Subcutaneous abdominal adipose tissue (tissue), 5 donors: Measurements from ENCODE around the gene AOC1.

Experiments
- H3K27ac ChIP-seq: one replicate; pipeline ENCODE4 v1.7.0; 2013; ENCODE audit warnings: low read depth, mild to moderate bottlenecking, inconsistent platforms, low read length, moderate library complexity
- H3K27me3 ChIP-seq, 5 donors: one replicate each; pipeline ENCODE4 v1.7.0; 2013; ENCODE audit warnings: low read length in 5 of 5, inconsistent platforms in 1 of 5; ENCODE audit not compliant: control insufficient read depth in 5 of 5, insufficient read depth in 4 of 5
- H3K36me3 ChIP-seq, 5 donors: one replicate each; pipeline ENCODE4 v1.7.0; 2013; ENCODE audit warnings: low read length in 5 of 5; ENCODE audit not compliant: control insufficient read depth in 5 of 5, insufficient read depth in 5 of 5
- H3K4me1 ChIP-seq, 5 donors: one replicate each; pipeline ENCODE4 v1.7.0; 2013; ENCODE audit warnings: low read length in 5 of 5, mild to moderate bottlenecking in 3 of 5, moderate library complexity in 1 of 5; ENCODE audit not compliant: control insufficient read depth in 5 of 5, insufficient read depth in 5 of 5
- H3K4me3 ChIP-seq, 5 donors: one replicate each; pipeline ENCODE4 v1.7.0; 2013; ENCODE audit warnings: low read length in 5 of 5, low read depth in 1 of 5
- H3K9ac ChIP-seq, 5 donors: one replicate each; pipeline ENCODE4 v1.7.0; 2013; ENCODE audit warnings: low read length in 5 of 5, mild to moderate bottlenecking in 4 of 5, moderate library complexity in 3 of 5
- H3K9me3 ChIP-seq, 5 donors: one replicate each; pipeline ENCODE4 v1.7.0; 2013; ENCODE audit warnings: low read length in 5 of 5; ENCODE audit not compliant: control insufficient read depth in 5 of 5
- donor health status: healthy.
- donor health status: healthy.
- donor health status: healthy.
- donor health status: healthy.
- donor health status: healthy.

AOC1 gene

GRCh38 chr7:150818971-150819370 is 33.3 kb upstream of the AOC1 start:
- Histone ChIP-seq H3K27me3 (no peaks in the 10 kb centered on the region), H3K9me3 (peaks cover 0 to 19% (median 17%) of the 10 kb centered on the region in 5 donors), H3K4me3 (no peak overlapping the region), H3K27ac (no peak overlapping the region), H3K36me3 (no peaks in the 10 kb centered on the region), H3K4me1 (no peaks in the 10 kb centered on the region), H3K9ac (no peak overlapping the region)

GRCh38 chr7:150820148-150820547 is 32.2 kb upstream of the AOC1 start:
- Histone ChIP-seq H3K27ac (no peak overlapping the region), H3K9ac (no peak overlapping the region), H3K4me1 (no peaks in the 10 kb centered on the region), H3K9me3 (peaks cover 0 to 13% (median 12%) of the 10 kb centered on the region in 5 donors), H3K36me3 (no peaks in the 10 kb centered on the region), H3K4me3 (no peak overlapping the region), H3K27me3 (no peaks in the 10 kb centered on the region)

- Histone ChIP-seq H3K4me3 (no peak overlapping the region), H3K9me3 (peaks cover 0 to 12% (median 11%) of the 10 kb centered on the region in 5 donors), H3K9ac (no peak overlapping the region), H3K27me3 (no peaks in the 10 kb centered on the region), H3K36me3 (no peaks in the 10 kb centered on the region), H3K4me1 (no peaks in the 10 kb centered on the region), H3K27ac (no peak overlapping the region)
These were observed 31.6 kb upstream of the AOC1 start for GRCh38 chr7:150820578-150821198.

GRCh38 chr7:150823043-150823442 is 29.3 kb upstream of the AOC1 start:
- H3K4me1 ChIP-seq: peaks cover 0 to 5% (median 0%) of the 10 kb centered on the region in 5 donors
- no peaks in the 10 kb centered on the region for H3K36me3 ChIP-seq
- no peak overlapping the region for H3K4me3 ChIP-seq
- H3K27ac ChIP-seq: no peak overlapping the region
- no peak overlapping the region for H3K9ac ChIP-seq
- H3K9me3 ChIP-seq: peaks cover 0 to 4% (median 0%) of the 10 kb centered on the region in 5 donors
- H3K27me3 ChIP-seq: no peaks in the 10 kb centered on the region

GRCh38 chr7:150823484-150824126 is 28.7 kb upstream of the AOC1 start:
- Histone ChIP-seq H3K4me3 (no peak overlapping the region), H3K4me1 (peaks cover 0 to 5% (median 0%) of the 10 kb centered on the region in 5 donors), H3K27ac (no peak overlapping the region), H3K27me3 (no peaks in the 10 kb centered on the region), H3K9ac (no peak overlapping the region), H3K36me3 (no peaks in the 10 kb centered on the region), H3K9me3 (peaks cover 0 to 4% (median 0%) of the 10 kb centered on the region in 5 donors)

- H3K36me3 ChIP-seq: no peaks in the 10 kb centered on the region
- H3K9ac ChIP-seq: no peak overlapping the region
- H3K9me3 ChIP-seq: peaks cover 0 to 4% (median 0%) of the 10 kb centered on the region in 5 donors
- no peak overlapping the region for H3K27ac ChIP-seq
- peaks cover 0 to 5% (median 0%) of the 10 kb centered on the region in 5 donors for H3K4me1 ChIP-seq
- H3K27me3 ChIP-seq: no peaks in the 10 kb centered on the region
- H3K4me3 ChIP-seq: no peak overlapping the region
These were observed 27.7 kb upstream of the AOC1 start for GRCh38 chr7:150824379-150825177.

GRCh38 chr7:150826061-150826849 is 26.1 kb upstream of the AOC1 start:
- no peaks in the 10 kb centered on the region for H3K36me3 ChIP-seq
- H3K9ac ChIP-seq: no peak overlapping the region
- H3K9me3 ChIP-seq: peaks cover 0 to 4% (median 0%) of the 10 kb centered on the region in 5 donors
- peaks cover 0 to 5% (median 0%) of the 10 kb centered on the region in 5 donors for H3K4me1 ChIP-seq
- H3K27me3 ChIP-seq: peaks cover 0 to 4% (median 0%) of the 10 kb centered on the region in 5 donors
- no peak overlapping the region for H3K27ac ChIP-seq
- no peak overlapping the region for H3K4me3 ChIP-seq

- Histone ChIP-seq H3K27me3 (peaks cover 0 to 7% (median 0%) of the 10 kb centered on the region in 5 donors), H3K9me3 (no peaks in the 10 kb centered on the region), H3K36me3 (no peaks in the 10 kb centered on the region), H3K9ac (no peak overlapping the region), H3K4me3 (no peak overlapping the region), H3K27ac (no peak overlapping the region), H3K4me1 (peaks cover 0 to 5% (median 0%) of the 10 kb centered on the region in 5 donors)
These were observed 23.9 kb upstream of the AOC1 start for GRCh38 chr7:150828384-150828783.

- Histone ChIP-seq H3K27me3 (peaks cover 0 to 7% (median 0%) of the 10 kb centered on the region in 5 donors), H3K36me3 (no peaks in the 10 kb centered on the region), H3K9me3 (no peaks in the 10 kb centered on the region), H3K4me3 (no peak overlapping the region), H3K9ac (no peak overlapping the region), H3K4me1 (peaks cover 0 to 5% (median 0%) of the 10 kb centered on the region in 5 donors), H3K27ac (no peak overlapping the region)
These were observed 22.9 kb upstream of the AOC1 start for GRCh38 chr7:150829426-150829825.
